Measurements from ENCODE around the gene A2ML1.
"Not testable (repeated sequence)": the region's sequence is repeated elsewhere in the genome, so short reads cannot be mapped to it uniquely, and the experiment has no call there.

A2ML1 gene

GRCh38 chr12:8822298-8822697, at the start of gene A2ML1:
Gene A2ML1, plus strand, starts transcription at chr12:8822621. Its CDS starts 31 bp downstream, at chr12:8822652.
- no peak for DNase-seq

- DNase-seq, result no peak
Observed at GRCh38 chr12:8773461-8773860, 49.0 kb upstream of the A2ML1 start.

GRCh38 chr12:8779281-8779680, 43.1 kb upstream of the A2ML1 start:
- DNase-seq, result no peak

- no peak for DNase-seq
Observed at GRCh38 chr12:8779862-8780261, 42.6 kb upstream of the A2ML1 start.

- no peak for DNase-seq
Observed at GRCh38 chr12:8780389-8780788, 42.0 kb upstream of the A2ML1 start.

GRCh38 chr12:8781381-8782127, 40.9 kb upstream of the A2ML1 start:
- no peak for DNase-seq

DNA sequence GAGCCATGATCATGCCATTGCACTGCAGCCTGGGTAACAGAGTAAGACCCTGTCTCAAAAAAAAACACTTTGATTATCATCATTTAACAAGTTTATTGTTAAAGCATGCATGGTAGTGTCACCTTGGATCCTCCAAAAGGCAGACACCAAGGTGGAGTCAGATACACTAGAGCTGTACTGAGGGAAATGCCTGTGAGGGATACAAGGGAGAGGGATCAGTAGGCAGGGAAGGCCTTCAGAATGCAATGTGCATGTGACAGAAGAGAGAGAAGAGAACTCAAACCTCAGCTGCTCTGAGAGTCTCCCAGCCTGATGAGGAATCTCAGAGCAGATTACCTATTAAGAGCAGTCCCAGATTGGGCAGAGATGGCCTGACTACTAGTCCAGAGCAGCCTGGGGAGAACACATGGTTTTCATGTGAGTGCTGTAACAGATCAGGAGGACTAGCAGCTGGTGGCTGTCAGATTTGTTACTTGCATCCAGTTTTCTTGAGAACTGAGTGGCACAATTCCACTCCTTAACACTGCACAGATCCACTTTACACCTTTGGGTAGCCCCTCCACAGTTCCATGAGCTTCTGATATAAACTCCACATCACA, 38.0 kb upstream of the A2ML1 start:
- no peak for DNase-seq

DNA sequence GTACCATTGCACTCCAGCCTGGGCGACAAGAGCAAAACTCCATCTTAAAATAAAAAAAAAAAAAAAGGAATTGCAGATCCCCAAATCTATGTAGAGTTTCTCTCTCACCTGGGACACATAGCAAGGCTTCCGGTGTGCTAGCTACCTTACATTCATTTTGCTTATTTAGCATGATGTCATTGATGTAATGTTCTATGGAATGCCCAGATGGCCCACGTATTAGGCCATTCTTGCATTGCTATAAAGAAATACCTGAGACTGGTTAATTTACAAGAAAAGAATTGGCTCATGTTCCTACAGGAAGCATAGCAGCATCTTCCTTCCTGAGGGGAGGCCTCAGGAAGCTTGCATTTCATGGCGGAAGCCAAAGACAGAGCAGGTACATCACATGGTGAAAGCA, 36.9 kb upstream of the A2ML1 start:
- DNase-seq, result no peak

- DNase-seq, result not testable (repeated sequence)
Observed at GRCh38 chr12:8787206-8787605, 35.2 kb upstream of the A2ML1 start.

DNA sequence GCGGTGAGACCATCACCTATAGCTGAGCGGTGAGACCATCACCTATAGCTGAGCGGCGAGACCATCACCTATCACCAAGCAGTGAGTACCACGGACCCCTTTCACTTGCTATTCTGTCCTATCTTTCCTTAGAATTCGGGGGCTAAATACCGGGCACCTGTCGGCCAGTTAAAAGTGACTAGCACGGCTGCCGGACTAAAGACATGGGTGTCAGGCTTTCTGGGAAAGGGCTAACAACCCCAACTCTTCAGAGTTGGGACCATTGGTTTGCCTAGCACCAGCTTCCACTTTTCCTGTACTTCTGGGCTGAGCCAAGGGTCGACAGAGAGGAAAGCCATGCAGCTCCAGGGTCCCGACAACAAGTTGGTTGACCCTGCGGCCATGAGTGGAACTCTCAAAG, 33.7 kb upstream of the A2ML1 start:
- not testable (repeated sequence) for DNase-seq

DNA sequence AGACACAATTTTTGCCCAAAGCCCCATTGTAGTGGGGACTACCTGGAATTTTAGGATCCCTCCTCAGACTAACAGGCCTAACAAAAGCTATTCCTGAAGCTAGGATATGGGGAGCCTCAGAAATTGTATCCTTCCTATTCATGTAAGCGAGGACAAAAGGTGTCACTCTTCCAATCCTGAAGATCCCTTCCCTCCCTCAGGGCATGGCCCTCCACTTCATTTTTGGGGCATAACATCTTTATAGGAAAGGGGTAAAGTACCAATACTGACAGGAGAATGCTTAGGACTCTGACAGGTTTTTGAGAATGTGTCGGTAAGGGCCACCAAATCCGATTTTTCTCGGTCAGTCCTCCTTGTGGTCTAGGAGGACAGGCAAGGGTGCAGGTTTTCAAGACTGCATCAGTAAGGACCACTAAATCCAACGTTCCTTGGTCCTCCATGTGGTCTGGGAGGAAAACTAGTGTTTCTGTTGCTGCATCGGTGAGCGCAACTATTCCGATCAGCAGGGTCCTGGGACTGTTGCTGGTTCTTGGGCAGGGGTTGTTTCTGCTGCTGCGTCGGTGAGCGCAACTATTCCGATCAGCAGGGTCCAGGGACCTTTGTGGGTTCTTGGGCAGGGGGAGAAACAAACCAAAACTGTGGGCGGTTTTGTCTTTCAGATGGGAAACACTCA, 32.9 kb upstream of the A2ML1 start:
- not testable (repeated sequence) for DNase-seq

GRCh38 chr12:8793226-8793625, 29.2 kb upstream of the A2ML1 start:
- not testable (repeated sequence) for DNase-seq

DNA sequence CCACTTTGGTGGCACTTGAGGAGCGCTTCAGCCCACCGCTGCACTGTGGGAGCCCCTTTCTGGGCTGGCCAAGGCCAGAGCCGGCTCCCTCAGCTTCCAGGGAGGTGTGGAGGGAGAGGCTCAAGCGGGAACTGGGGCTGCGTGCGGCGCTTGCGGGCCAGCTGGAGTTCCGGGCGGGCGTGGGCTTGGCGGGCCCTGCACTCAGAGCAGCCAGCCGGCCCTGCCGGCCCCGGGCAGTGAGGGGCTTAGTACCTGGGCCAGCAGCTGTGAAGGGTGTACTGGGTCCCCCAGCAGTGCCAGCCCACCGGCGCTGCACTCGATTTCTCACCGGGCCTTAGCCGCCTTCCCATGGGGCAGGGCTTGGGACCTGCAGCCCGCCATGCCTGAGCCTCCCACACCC, 27.8 kb upstream of the A2ML1 start:
- not testable (repeated sequence) for DNase-seq

DNA sequence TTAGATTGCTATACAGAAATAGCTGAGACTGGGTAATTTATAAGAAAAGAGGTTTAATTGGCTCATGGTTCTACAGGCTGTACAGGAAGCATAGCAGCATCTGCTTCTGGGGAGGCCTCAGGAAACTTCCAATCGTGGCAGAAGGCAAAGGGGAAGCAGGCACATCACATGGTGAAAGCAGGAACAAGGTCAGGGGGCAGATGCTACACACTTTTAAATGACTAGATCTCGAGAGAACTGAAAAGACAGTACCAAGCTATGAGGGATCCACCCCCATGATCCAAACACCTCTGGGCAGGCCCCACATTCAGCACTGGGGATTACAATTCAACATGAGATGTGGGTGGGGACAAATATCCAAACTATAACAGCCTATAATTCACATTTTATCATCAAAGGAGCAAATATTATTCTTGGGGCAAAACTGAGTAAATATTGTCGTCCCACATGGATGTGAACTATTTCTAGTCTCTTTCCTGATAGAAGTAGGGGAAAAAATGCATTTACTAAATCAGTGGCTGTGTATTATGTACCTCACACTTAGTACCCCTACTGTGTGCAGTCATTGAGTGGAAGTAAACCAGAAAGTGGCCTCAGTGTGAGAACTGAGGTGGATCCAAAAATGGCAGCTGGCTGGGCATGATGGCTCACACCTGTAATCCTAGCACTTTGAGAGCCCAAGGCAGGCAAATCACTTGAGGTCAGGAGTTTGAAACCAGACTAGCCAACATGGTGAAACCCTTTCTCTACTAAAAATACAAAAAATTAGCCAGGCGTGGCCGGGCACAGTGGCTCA, 25.4 kb upstream of the A2ML1 start:
- no peak for DNase-seq

DNA sequence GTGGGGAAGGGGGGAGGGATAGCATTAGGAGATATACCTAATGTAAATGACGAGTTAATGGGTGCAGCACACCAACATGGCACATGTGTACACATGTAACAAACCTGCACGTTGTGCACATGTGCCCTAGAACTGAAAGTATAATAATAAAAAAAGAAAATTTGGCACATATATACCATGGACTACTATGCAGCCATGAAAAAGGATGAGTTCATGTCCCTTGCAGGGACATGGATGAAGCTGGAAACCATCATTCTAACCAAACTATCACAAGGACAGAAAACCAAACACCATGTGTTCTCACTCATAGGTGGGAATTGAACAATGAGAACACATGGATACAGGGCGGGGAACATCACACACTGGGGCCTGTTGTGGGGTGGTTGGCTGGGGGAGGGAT, 21.2 kb upstream of the A2ML1 start:
- not testable (repeated sequence) for DNase-seq

DNA sequence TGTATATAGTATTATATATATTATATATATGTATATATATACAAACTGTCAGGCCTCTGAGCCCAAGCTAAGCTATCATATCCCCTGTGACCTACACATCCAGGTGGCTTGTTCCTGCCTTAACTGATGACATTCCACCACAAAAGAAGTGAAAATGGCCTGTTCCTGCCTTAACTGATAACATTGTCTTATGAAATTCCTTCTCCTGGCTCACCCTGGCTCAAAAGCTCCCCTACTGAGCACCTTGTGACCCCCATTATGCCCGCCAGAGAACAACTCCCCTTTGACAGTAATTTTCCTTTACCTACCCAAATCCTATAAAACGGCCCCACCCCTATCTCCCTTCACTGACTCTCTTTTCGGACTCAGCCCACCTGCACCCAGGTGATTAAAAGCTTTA, 17.6 kb upstream of the A2ML1 start:
- DNase-seq, result not testable (repeated sequence)

DNA sequence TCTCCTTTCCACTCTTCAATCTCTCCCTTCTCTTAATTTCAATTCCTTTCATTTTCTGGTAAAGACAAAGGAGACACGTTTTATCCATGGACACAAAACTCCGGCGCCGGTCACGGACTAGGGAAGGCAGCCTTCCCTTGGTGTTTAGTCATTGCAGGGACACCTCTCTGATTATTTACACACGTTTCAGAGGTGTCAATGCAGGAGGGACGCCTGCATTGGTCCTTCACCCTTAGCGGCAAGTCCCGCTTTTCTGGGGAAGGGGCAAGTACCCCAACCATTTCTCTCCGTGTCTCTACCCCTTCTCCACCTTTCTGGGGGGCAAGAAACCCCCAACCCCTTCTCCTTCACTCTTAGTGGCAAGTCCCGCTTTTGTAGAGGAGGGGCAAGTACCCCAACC, 16.9 kb upstream of the A2ML1 start:
- DNase-seq, result not testable (repeated sequence)

DNA sequence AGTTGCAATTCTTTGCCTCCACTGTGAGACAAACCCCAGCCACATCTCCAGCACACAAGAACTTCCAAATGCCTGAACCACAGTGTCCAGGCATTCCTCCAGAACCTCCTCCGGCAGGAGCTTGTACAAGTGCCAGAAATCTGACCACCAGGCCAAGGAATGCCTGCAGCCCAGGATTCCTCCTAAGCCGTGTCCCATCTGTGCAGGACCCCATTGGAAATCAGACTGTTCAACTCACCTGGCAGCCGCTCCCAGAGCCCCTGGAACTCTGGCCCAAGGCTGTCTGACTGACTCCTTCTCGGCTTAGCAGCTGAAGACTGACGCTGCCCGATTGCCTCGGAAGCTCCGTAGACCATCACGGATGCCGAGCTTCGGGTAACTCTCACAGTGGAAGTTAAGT, 15.3 kb upstream of the A2ML1 start:
- not testable (repeated sequence) for DNase-seq

DNA sequence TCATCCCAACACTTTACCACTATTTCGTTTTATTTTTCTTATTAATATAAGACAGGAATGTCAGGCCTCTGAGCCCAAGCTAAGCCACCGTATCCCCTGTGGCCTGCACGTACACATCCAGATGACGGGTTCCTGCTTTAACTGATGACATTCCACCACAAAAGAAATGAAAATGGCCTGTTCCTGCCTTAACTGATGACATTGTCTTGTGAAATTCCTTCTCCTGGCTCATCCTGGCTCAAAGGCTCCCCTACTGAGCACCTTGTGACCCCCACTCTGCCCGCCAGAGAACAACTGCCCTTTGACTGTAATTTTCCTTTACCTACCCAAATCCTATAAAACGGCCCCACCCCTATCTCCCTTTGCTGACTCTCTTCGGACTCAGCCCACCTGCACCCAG, 12.3 kb upstream of the A2ML1 start:
- DNase-seq, result not testable (repeated sequence)

DNA sequence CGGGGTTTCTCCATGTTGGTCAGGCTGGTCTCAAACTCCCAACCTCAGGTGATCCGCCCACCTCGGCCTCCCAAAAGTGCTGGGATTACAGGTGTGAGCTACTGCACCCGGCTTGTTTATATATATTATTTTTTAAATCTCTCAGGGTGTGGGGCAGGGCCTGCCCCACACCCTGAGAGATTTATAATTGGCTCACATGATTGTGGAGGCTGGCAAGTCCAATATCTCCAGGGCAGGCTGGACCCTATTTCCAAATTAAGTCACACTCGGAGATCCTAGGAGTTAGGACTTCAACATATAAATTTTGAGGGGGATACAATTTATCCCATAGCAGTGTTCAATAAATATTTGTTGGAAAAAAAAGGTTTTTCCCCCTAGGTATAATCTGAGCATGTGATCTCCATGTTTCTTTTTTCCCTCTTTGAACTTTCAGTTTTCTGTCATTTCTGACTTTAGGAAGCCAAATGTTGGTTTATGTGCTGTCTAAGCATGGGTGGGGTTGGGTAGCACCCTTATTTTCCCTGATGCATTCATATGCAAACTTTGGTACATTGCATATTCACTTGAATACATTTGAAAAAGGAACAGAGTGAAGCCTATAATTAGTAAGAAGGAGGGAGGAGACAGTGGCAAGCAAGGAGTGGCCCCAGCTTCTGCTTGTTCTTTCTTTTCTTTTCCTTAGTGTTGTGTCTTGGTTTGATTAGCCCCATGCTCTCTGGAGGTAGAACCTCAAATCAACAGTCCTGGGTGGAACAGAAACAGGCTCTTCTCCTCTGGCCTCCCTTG, 8.7 kb upstream of the A2ML1 start:
- DNase-seq, result no peak

GRCh38 chr12:8816448-8817050, 5.9 kb upstream of the A2ML1 start:
- DNase-seq, result no peak

DNA sequence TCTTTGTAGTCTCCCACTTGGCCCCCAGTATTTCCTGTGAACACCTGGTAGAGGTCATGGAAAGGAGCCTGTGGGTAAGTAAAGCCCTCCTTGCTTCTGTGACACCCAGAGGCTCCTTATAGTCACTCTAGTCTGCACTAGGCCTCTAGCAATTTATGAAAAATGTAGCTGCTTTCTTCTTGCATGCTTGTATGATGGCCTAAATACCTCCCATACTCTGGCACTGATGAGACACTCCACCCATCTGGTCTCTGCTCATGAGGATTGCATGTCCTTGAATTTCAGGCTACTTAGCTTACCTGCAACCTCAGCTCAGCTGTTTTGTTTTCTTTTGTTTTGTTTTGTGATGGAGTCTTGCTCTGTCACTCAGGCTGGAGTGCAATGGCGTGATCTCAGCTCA, 4.6 kb upstream of the A2ML1 start:
- DNase-seq, result no peak
